Activated T-cell treated with anti-CD3 and anti-CD28 coated beads, Interleukin-2, amount 50 U/mL, for 4 hours (primary cell): ENCODE results near the gene AMBP. TPM values are rescaled to one million over a fixed set of nuclear protein-coding genes. Genes with fewer than 3 reads are reported as not detected.

ENCODE experiments used
- ATAC-seq, 2 donors: fragments of 200-7000 bp; cut with Tn5 transposase; one replicate each; pipeline ENCODE4 v1.10.0; 2021
- DNase-seq: peaks from one replicate; pipeline ENCODE4 v3.0.0-alpha.2; 2020
- H3K27me3 Mint-ChIP-seq: one replicate; pipeline ENCODE4 v1.8.0; 2021; ENCODE audit warnings: low read depth, mixed read lengths
- H3K36me3 Mint-ChIP-seq: one replicate; pipeline ENCODE4 v1.8.0; 2022; ENCODE audit warnings: mixed read lengths; ENCODE audit not compliant: insufficient read depth
- H3K4me1 Mint-ChIP-seq: one replicate; pipeline ENCODE4 v1.8.0; 2021; ENCODE audit warnings: low read depth, mixed read lengths
- H3K4me3 Mint-ChIP-seq: one replicate; pipeline ENCODE4 v1.8.0; 2021; ENCODE audit warnings: mild to moderate bottlenecking, moderate library complexity, mixed read lengths
- H3K9me3 Mint-ChIP-seq: one replicate; pipeline ENCODE4 v1.8.0; 2021; ENCODE audit warnings: mixed read lengths
- total RNA-seq, 3 donors: library from RNA; stranded (reverse); gene quantifications; one replicate each; pipeline ENCODE4 v1.2.1, GENCODE V29; 2021

The AMBP gene
- 1 to 10 TPM; 1.1 to 1.7 (median 1.5) TPM for total RNA-seq

- no peaks in the 10 kb centered on the region for H3K36me3 Mint-ChIP-seq
- H3K9me3 Mint-ChIP-seq: no peaks in the 10 kb centered on the region
- no peak for DNase-seq
- ATAC-seq: no peak
- H3K4me3 Mint-ChIP-seq: no peak within 1 kb of the TSS
- H3K27me3 Mint-ChIP-seq: peaks cover 16% of the 10 kb centered on the region
- H3K4me1 Mint-ChIP-seq: no peaks in the 10 kb centered on the region
These were observed at the start of gene AMBP for GRCh38 chr9:114078021-114078780. Gene AMBP, minus strand, starts transcription at chr9:114078300. Its CDS starts 91 bp downstream, at chr9:114078209.

DNA sequence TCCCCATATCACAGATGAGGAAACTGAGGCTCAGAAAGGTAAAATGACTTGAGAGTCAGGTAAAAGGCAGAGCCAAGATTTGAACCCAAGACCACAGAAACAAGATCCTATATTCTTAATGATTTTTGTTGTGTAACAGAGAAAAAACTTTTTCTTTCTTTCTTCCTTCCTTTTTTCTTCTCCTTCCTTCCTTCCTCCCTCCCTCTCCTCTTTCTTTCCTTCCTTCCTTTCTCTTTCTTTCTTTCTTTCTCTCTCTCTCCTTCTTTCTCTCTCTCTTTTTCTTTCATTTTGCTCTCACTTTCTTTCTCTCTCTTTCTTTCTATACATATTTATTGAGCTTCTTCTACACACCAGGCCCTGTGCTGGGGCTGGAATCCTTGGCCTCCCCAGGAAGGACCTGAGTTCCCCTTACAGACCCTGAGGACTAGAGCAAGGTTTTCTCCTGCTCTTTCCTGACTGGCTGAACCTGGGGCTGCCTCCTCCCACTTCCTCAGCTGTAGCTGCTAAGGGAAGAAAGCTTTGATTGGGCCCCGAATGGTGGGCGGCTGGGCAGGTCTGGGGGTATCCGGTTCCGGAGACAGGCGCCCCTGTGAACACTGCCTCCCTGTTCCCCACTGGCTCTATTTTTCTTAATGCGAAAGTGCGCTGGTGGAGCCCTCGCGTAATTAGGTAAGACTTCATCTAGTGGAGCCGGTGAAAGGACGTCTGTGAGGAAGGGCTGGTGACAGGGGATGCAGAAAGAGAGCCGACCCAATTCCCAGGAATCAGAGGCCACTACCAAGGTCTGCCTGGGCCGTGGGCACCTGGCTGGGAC, 48.4 kb upstream of the AMBP start:
- H3K36me3 Mint-ChIP-seq: no peaks in the 10 kb centered on the region
- H3K4me1 Mint-ChIP-seq: no peaks in the 10 kb centered on the region
- H3K27me3 Mint-ChIP-seq: peaks cover 14% of the 10 kb centered on the region
- no peak overlapping the region for H3K4me3 Mint-ChIP-seq
- no peaks in the 10 kb centered on the region for H3K9me3 Mint-ChIP-seq
- DNase-seq (no peak), ATAC-seq (no peak)

GRCh38 chr9:114125476-114126013, 47.4 kb upstream of the AMBP start:
- no peak for ATAC-seq
- Mint-ChIP-seq H3K36me3 (no peaks in the 10 kb centered on the region), H3K9me3 (no peaks in the 10 kb centered on the region)

DNA sequence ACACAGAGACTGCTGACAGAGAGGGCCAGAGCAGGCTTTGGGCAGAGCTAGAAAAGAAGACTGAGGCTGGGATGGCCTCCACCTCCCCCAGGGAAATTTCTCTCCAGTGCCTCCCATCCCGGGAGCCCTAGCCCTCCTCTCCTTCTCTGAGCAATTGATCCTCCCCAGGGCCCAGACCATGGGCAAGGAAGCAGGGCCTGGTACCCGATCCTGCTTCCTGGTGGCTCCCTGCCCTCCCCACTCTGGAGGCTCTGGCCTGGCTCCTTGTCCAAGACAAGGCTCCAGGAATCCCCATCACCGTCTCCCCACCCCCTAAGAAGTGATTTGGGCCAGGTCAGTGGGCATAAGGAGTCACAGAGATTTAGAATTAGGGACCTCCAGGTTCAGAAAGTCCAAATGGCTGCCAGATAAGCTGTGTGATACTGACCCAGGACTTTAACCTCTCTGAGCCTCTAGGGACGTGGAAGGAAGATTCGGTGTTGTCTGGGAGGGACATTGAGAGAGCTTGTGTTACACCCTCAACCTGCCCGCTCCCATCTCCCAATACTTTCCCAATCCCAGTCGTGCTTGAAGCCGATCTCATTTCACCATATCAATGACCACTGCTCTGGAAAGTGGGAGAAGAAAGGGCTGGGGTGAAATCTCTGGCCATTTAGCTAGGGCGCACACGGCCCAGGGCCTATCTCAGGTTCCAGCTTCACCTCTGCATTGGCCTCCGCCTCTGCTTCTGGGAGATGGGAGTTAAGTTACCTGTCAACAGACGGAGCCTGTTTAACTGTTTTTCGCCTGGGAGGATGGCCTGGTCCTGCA, 46.8 kb upstream of the AMBP start:
- Mint-ChIP-seq H3K9me3 (no peaks in the 10 kb centered on the region), H3K4me3 (no peak overlapping the region), H3K4me1 (no peaks in the 10 kb centered on the region), H3K36me3 (no peaks in the 10 kb centered on the region), H3K27me3 (peaks cover 9% of the 10 kb centered on the region)
- ATAC-seq (no peak), DNase-seq (no peak)

More at GRCh38 chr9:114125476-114126013, 47.4 kb upstream of the AMBP start:
- Mint-ChIP-seq H3K27me3 (peaks cover 9% of the 10 kb centered on the region), H3K4me1 (no peaks in the 10 kb centered on the region), H3K4me3 (no peak overlapping the region)
- no peak for DNase-seq

GRCh38 chr9:114124138-114124537, 46.0 kb upstream of the AMBP start:
- DNase-seq (no peak), ATAC-seq (no peak)
- Mint-ChIP-seq H3K4me1 (no peaks in the 10 kb centered on the region), H3K4me3 (no peak overlapping the region), H3K27me3 (peaks cover 9% of the 10 kb centered on the region), H3K36me3 (no peaks in the 10 kb centered on the region), H3K9me3 (no peaks in the 10 kb centered on the region)

DNA sequence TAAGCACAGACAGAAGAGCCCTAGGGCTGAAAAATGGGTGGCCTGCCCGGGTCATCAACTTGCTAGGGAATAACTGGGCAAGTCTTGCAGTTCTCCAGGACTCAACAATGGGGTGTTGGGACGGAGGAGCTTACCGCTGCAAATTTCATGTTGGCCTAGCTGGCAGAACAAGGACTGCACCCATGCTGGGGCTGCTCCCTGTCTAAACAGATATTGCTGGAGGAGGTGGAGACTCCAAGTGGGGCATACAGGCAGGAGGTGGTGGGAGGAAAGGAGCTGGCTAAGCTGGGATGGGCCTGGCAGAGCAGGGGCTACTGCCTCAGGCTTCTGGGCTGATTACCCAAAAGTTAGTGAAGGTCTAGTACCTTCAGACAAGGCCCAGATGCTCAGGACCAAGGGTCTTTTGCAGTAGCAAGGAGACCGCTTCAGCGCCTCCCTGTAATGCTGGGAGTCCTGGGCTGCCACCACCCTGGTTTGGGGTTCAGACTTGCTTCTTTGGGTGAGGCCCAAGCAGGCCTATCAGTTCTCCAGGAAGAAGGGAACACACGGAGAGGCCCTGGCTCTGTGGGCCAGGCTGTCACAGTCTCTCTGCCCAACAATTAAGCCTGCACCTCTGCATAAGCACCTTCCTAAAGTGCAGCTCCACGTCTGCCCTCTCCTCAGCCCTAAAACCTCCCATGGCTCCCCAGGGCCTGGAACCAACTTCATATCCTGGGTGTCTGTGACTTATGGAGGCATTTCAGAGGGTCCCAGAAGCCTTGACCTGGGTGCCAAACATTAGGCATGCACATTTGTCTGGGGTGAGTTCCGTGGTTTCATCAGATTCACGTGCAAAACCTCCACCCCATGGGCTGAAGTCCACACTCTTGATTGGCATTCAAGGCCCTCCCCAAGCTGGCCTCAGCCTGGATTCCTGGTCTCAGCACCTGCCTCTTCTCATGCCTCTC, 45.2 kb upstream of the AMBP start:
- ATAC-seq: no peak
- Mint-ChIP-seq H3K4me1 (no peaks in the 10 kb centered on the region), H3K27me3 (peaks cover 3% of the 10 kb centered on the region), H3K4me3 (no peak overlapping the region), H3K36me3 (no peaks in the 10 kb centered on the region), H3K9me3 (no peaks in the 10 kb centered on the region)
- no peak for DNase-seq

GRCh38 chr9:114122136-114123027, 44.3 kb upstream of the AMBP start:
- Mint-ChIP-seq H3K27me3 (peaks cover 5% of the 10 kb centered on the region), H3K4me3 (no peak overlapping the region), H3K36me3 (no peaks in the 10 kb centered on the region), H3K4me1 (no peaks in the 10 kb centered on the region), H3K9me3 (no peaks in the 10 kb centered on the region)
- DNase-seq: no peak
- ATAC-seq: no peak

- H3K4me1 Mint-ChIP-seq: no peaks in the 10 kb centered on the region
- DNase-seq: no peak
- H3K27me3 Mint-ChIP-seq: peaks cover 11% of the 10 kb centered on the region
These were observed 43.4 kb upstream of the AMBP start for GRCh38 chr9:114121227-114122135.

DNA sequence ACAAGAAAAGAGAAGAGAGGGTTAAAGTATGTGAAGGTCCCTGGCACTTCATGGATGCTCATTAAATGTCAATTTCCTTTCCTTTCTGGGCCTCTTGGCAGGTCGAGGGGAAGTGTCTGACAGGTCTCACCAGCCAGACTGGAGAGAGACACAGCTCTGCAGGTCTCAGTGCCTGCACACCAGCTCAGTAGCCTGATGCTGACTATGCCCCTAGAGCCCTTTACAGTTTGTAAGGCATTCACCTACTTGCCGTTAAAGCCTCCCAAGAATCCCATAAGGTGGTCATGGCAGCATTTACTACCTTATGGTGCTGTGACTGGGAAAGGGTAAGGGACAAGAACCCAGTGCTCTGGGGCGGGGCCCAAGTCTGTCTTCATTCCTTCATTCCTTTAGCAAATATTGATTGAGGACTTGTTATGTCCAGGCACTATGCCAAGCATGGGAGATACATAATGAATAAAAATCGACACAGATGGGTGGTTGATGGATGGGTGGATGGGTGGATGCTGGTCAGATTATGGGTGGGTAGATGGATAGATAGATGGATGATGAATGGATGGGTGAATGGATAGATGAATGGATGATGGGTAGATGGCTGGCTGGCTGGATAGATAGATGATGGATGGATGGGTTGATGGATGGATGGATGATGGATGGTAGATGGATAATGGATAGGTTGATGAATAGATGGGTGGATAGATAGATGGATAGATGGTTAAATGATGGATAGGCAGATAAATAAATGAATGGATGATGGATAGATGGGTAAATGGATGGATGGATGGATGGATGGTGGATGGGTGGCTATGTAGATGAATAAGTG, 42.3 kb upstream of the AMBP start:
- H3K4me1 Mint-ChIP-seq: no peaks in the 10 kb centered on the region
- ATAC-seq: no peak
- no peaks in the 10 kb centered on the region for H3K36me3 Mint-ChIP-seq
- H3K4me3 Mint-ChIP-seq: no peak overlapping the region
- no peak for DNase-seq
- H3K27me3 Mint-ChIP-seq: peaks cover 11% of the 10 kb centered on the region
- no peaks in the 10 kb centered on the region for H3K9me3 Mint-ChIP-seq

More at GRCh38 chr9:114121227-114122135, 43.4 kb upstream of the AMBP start:
- Mint-ChIP-seq H3K36me3 (no peaks in the 10 kb centered on the region), H3K9me3 (no peaks in the 10 kb centered on the region), H3K4me3 (no peak overlapping the region)
- ATAC-seq: no peak

DNA sequence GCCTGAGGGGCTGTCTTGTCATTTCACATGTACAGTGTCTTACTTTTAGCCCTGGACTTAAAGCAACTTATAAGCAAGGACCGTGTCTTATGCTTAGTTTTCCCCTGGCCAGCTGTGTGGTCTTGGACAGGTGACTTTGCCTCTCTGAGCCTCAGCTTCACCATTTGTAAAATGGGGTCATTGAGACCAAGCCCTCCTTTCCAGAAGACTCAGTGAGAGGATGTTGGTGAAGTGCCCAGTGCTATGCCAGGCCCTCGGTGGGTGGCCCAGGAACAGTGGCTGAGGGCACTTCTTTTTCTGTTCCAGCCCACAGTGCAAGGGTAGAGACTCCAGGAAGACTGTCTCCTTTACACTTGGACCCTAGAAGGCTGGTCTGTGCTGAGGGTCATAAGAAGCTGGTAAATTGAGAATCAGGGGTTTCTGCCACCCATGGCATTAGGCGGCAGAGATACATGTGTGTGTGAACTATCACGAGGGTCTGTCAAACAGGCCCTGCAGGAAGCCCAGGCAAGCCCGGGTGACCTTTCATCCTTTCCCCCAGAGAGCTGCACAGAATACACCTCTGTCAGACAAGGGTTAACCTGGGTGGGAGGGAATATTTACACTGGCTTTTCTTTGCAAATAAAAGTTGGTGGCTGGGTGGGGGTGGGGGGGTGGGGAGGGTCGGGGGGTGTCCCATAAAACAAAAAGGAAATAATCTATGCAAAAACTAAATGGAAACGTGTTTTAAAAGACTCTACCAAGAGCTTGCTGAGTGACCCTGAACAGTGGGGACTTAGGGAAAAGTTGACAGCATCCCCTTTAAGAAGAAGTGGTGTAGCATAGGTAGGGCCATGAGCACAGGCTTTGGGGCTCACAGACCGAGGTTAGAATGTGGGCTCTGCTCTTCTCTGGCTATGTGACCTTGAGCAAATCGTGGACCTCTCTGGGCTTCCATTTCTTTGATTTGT, 41.4 kb upstream of the AMBP start:
- H3K4me3 Mint-ChIP-seq: no peak overlapping the region
- DNase-seq (no peak), ATAC-seq (no peak)
- H3K36me3 Mint-ChIP-seq: no peaks in the 10 kb centered on the region
- no peaks in the 10 kb centered on the region for H3K9me3 Mint-ChIP-seq
- no peaks in the 10 kb centered on the region for H3K4me1 Mint-ChIP-seq
- H3K27me3 Mint-ChIP-seq: peaks cover 11% of the 10 kb centered on the region
